Kidney glomerular epithelial cell (primary cell): ENCODE measurements around the gene ASAP2.
A peak's percentile ranks its signal among the peaks of the same experiment; 100 is the strongest.
"Not testable (repeated sequence)": the region's sequence is repeated elsewhere in the genome, so short reads cannot be mapped to it uniquely, and the experiment has no call there.

Experiments
- DNase-seq: peaks from one replicate; lab custom pipeline; 2025; lab: John Stamatoyannopoulos, UW

Gene ASAP2

DNA sequence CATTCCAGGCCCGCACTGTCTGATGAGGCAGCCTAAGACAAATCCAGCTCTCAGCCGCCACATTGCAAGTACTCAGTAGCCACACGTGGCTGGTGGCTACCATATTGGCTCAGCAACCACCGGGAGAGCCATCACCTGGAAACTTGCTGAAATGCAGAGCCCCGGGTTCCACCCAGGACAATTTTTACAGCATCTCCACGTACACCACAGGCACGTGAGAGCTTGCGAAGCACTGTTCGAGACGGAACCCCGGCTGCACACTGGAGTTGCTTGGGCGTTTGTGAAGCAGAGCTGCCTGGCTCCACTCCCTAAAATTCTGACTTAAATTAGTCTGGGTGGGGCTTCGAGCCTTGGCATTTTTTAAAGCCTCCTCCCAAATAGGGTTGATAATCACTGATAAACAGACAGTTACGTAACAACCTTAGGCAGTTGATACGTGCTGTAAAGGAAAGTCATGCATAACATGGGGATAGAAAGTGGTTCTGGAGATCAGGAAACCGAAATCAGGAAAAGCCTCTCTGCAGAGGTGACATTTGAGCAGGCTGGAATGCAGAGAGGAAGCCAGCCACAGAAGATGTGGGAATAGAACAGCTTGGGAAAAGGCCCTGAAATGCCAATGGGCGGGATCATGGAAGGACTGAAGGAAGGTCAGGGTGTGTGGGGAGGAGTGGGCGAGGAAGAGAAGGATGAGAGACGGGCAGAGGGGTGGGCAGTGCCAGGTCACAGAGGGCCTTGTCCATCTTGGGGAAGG lies 6.2 kb downstream of the ASAP2 start:
- DNase-seq = no peak

DNA sequence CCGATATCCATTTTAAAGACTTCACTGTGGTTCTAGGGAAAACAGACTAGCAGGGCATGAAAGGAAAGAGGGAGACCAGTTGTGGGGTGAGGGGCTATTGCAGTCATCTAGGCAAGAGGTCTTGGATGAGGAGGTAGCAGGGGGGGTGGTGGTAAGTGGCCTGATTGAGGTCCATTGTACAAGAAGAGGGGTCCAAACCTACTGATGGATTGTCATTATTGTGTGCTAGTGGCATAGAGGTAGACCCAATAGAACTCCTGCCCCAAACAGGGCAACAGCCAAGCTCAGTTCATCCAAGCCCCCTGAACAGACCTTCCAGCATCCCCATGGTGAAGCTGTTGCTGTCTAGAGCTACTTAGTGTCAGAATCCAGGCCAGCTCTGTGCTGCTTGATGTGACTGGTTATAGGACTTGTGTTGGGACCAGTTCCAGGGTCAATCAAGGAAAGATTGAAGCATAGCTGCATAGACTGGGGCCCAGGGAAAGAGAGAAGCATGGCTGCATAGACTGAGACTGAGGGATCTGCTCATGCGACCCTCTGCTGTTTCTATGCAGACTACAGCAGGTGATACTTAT lies 7.0 kb downstream of the ASAP2 start:
- no peak for DNase-seq

DNA sequence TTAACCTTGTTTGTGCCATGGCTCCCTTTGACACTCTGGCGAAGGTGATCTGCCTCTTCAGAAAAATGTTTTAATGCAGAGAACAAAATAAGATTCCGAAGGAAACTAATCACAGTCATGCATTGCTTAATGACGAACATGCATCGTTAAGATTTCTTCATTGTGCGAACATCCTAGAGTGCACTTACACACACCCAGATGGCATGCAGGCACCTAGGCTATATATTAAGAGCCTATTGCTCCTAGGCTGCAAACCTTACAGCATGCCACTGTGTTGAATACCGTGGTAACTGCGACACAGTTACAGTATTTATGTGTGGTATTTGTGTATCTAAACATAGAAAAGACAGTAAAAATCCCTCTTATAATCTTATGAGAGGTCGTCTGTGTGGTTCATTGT lies 8.3 kb downstream of the ASAP2 start:
- no peak for DNase-seq

DNA sequence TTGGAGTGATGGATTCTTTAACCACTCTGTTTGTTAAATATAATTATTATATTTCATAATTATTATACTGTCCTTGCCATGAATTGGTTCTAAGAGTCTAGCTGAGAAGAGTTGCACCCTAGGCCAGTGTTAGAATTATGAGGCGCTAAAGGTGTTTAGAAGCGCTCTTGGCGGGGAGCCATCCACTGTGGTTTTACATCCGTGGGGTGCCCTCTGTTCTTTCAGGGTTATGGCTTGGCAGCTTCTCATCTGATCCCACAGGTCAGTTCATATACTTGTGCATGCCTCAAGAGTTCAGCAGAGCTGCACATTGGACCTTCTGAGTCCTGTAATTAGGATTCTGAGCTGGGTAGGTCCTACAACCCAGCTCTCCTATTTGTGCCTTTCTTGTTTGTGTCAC lies 9.1 kb downstream of the ASAP2 start:
- no peak for DNase-seq

DNA sequence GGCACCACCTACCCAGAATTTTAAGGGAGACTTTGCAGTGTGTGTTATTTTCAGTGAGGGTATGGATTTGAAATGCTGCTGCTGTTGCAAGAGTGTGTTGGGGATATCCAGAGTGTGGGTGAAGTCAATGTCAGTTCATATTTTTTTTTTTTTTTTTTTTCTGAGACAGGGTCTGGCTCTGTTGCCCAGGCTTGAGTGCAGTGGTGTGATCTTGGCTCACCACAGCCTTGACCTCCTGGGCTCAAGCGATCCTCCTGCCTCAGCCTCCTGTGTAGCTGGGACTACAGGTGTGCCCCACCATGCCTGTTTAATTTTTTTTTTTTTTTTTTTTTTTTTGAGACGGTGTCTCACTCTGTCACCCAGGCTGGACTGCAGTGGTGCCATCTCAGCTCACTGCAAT lies 9.5 kb downstream of the ASAP2 start:
- DNase-seq = not testable (repeated sequence)

DNA sequence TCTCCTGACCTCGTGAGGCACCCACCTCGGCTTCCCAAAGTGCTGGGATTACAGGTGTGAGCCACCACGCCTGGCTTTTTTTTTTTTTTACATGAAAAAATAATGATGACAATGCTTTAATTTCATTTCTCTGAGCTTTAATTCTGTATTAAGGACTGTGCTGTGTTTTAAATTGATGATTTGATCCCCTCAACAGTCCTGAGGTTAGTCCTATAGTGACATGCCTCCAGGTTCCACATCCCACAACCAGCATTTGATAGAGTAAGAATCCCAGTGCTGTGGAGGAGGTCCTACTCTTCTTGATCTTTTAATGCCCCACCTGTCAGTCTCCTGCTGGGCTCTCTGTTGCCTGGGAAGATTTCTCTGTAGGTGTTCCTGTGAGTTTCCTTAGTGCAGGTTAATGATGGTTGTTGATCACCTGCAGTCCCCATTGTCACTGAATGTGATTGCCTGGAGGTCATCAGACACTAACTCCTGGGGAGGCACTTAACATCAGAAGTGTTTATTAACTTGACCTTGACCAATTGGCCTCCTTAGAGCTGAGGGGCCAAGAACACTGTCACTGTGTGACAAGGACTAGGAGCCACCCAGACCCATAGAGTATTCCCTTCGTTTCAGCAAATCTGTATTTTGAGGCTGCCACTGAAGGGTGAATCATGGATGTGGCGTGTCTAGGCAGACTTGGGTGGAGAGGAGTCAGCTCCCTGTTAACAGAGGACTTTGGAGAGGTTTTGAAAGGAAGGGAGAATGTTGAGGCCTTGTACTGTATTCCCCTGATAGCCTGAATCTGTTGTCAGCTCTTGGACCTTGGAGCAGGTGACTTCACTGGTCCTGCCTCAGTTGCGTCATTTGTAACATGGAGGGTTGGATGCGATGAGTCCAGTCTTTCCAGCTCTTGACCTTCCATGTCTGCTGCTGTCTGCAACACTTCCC lies 11.5 kb downstream of the ASAP2 start:
- no peak for DNase-seq

DNA sequence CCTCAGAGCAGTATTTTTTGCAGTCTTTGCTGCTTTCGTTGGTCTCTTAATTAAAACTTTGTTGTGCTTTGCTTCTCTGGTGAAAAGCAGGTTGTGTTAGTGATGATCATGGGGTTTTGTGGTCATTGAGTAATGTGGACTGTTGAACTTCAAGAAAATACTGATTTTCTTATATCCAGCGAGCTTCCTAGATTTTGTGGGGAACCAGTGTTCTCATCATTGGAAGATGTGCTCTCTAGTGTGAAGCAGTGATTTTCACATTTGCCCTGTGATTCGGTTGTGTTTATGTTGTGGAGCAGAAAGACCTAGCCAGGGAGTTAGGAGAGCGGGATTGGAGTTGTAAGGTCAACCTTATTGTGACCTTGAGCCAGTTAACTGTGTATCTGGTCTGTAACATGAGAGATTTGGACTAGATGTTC lies 12.4 kb downstream of the ASAP2 start:
- DNase-seq = no peak

DNA sequence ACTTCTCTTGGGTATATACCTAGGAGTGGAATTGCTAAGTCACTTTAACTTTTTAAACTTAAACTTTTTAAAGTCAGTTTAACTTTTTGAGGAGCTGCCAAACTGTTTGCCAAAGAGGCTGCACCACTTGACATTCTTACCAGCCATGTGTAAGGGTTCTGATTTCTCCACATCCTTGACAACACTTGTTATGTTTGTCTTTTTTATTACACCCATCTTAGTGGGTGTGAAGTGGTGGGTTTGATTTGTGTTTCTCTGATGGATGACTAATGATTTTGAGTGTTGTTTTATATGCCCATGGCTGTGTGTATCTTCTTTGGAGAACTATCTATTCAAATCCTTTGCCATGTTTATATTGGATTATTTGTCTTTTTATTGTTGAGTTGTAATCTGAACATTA lies 13.6 kb downstream of the ASAP2 start:
- DNase-seq = no peak

DNA sequence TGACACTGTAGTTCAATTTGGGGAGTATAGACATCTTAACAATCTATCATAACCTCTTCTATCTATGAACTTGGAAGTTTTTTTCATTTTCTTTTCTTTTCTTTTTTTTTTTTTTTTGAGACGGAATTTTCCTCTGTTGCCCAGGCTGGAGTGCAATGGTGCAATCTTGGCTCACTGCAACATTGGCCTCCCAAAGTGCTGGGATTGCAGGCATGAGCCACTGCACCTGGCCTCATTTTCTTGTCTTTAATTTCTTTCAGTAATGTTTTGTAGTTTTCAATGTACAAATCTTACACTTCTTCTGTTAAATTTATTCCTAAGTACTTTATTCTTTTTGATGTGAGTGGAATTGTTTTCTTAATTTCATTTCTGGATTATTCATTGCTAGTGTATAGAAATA lies 14.6 kb downstream of the ASAP2 start:
- no peak for DNase-seq

DNA sequence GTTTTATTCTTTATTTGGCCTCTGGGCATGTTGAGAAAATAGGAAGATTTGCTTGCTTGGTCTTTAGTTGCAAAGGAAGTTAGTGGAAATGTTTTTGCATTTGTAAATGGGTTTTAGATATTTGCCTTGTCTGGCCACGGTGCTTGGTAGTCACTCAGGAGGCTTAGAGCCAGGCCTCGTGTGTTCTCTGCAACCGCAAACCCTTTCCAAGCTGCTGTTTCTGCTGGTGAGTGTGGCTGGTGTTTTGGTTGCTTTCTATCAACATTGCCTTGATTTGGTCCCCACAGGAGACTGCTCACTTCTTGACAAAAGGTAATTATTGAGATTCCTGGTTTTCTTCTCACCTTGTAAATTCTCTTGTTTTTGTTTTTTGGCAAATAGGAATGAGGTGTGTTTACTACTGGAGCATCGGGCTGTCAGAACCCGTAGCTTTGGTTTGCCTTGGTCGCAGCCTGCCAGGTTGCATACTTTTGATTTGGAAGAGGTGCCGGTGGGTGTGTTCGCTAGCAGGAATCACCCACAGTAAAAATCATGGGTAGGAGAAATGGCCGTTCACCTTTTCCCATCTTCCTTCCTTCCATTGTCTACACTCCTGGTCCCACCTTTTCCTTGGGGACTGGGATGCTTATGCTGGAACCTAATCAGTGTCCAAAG lies 15.8 kb downstream of the ASAP2 start:
- DNase-seq = no peak

DNA sequence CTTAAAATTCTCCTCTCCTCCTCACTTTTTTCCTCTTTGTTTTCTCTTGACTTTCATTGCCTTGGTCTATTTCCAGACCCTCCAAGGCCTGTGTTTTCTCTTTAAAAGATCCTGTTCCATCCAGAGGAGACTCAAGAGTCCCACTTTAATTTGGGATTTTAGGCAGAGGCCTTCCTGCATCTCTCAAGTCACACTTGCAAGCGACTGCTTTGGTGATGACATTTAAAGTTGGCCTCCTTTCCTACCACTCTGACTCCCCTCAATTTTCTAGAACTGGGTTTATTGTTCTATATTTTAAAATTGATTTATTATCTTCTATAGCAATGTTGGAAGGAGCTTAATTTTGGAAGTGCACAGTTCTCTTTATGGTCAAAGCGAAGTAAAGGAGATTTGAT lies 16.3 kb downstream of the ASAP2 start:
- no peak for DNase-seq

DNA sequence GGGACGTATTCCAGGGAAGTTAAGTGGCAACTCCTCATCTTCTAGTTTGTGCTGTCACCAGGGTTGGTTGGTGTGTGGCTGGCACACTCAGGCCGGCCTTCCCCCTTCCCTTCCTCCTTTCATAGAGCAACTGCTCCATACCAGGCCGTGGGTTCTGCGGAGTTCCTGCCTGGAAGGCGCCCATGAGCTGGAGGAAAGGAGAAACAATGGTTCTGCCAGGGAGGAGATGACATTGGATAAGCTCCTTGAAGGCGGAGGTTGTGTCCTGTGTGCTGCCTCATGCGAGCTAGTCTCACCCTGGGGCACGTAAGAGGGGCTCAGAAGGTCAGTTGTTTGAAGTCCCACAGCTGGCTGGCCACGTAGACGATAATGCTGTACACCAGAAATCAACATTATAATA lies 19.2 kb downstream of the ASAP2 start:
- DNase-seq = no peak

DNA sequence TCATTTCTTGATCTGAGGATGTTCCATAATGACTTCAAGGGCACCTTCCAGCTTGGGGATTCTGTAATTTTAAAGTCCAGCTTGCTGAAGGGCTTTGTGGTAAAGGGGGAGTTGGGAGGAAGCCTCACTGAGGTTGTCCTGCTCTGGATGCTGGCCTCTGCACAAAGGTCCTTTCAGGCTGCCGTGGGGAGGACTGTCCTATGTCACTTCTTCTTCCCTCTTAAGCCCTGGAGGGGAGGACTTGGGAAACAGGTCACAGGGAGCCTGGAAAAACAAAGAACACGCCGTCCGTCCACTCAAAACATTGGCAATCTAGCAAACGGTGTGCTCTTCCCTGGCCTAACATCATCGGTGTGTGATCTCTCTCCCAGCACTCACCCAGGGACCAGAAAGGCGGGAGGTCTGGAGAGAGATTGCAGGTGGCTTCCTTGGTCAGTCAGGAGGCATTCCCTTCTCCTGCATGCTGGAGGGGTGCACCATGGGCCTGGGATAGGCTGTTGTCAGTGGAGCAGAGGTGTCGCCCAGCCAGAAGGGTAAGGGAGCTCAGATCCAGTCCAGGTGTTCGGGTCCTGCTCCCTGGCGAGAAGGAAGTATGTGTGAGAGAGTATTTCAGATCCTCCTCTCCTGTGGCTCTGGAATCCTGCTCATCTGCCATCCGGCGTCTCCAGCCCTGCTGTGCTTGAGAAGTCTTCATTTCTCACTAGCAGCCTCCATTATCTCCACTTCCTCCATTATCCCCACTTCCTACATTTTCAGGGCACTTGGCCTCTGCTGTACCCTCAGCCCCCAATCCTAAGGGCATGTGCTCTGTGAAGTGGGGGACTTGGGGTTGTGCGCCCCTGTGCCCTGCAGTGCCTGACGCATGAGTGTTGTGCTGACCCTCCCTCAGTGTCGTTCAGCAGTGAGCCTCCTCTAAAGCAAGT lies 20.1 kb downstream of the ASAP2 start:
- DNase-seq = no peak

DNA sequence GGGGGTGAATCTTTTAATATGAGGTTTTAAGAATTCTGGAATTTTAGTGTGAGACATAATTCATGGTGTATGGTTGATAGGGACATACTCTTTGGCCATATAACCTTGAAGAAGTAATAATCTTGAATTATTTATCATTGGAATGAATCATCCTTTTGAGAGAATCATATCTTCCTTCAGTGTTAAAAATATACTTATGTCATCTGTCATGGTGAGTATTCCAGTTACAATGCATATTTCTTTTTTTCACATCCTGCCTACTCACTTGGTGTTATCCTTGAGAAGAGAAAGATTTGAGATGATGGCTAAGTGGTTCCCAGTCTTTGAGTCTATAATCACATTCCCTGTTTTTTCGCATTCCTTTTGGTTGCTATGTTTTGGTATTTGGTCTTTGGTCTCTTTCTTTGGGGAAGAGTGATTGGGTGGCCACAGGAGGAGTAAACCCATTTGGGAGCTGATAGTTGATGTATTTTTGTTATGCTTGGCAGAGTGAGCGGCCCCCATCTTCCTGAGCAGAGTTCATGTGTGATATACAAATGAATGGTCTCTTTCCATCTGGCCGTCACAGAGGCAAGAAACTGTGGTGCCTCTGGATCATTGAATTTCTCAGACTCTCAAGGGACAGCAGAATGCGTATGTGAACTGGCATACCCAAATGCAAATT lies 21.6 kb downstream of the ASAP2 start:
- DNase-seq = peak; percentile 59

DNA sequence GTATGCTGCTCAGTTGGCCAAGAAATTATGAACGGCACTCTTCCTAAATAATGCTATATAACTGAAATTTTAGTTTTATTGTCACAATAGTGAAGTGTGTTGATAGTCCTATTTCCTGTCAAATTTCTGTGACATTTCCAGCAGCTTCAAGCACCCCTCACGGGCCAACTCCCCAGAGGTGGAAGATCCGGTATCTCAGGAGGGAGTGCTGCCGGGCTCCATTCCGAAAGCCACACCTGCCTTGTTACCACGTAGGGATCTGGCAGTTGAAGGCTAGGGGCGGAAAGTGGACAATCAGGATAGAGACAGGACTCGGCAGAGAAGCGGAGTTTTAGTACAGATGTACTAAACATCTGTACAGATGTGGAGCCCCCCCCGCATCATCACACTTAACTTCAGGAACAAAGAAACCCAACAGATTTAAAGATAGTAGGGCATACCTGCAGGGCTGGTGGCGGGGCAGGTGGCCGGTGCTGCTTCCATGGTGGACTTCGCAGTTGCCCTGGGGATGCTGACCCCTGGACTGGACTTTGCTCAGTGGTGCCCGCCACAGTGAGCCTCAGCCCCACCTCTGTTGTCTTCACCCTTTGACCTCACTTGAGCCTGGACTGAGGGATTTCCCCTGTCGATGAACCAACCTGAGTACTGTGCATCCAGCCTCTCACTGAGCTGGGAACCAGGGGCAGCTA lies 22.3 kb downstream of the ASAP2 start:
- no peak for DNase-seq

DNA sequence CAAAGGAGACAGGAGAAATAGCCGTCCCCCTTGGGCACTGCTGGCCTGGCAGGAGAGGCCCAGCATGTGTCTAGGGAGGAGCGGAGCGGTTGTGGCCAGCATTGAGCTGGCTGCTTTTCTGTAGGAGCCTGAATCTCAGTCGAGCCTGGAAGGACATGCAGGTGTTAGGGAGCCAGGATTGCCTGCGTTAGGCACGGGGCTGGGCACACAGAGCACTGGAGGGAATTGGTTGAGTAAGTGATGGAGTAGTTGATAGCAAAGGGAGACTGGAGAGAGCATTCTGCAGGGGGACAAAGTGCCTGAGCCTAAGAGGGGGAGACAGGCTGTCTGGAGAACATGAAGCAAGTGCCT lies 22.8 kb downstream of the ASAP2 start:
- DNase-seq = no peak

DNA sequence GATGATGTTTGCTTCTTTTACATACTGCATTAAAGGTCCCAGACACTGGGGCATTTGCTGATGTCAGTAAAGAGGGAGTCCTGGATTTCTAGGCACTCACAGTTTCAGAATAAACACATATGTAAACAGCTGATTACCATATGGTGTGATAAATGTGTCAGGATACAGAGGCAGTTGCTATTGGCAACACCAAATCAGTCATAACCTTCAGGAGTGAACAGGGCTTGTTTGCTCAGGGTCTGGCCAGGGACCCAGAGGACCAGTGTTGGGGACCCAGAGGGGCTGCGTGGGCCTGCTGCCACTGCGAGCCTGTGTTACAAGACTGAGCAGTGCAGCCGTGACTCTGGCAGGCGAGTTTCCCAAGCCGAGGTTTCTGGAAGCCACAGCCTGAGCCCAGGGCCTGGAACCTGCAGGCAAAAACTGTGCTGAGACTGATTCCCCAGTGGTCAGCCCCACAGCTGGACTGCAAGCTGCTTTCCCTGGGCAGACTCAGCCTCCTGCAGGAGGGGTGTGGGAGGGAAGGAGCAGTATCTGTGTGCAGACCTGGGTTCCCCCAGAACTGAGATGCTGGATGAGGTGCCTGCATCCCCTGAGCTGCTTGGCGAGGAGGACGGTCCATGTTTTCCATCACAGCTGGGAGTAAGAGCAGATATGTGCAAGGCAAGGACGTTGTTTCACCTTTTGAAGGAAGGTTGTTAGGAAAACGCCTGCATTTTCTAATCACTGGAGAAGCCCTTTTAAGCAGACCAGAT lies 23.6 kb downstream of the ASAP2 start:
- DNase-seq = no peak

DNA sequence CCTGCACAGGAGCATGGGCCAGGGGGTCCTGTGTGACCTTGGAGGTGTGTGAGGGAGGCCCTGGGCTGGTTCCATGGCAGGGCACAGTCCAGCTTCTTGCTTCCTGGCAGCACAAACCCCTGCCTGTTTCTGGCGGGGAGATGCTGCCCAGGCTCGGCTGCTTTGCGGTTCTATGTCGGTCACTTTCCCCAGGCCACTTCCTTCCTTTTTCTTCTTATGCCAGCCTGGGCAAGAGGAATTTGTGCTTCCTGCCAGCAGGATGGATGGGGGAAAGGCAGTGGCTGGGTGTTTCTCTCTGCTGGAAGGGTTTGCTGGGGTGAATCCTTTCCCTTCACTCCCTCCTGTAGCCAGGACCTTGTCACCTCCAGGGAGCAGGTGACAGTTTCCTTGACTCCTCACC lies 24.3 kb downstream of the ASAP2 start:
- DNase-seq = peak; percentile 37
